ENCODE results near the gene POLK. TPM values are rescaled to one million over a fixed set of nuclear protein-coding genes. Genes with fewer than 3 reads are reported as not detected.
"Not testable (repeated sequence)": the region's sequence is repeated elsewhere in the genome, so short reads cannot be mapped to it uniquely, and the experiment has no call there.

The POLK gene
- 140 TPM for total RNA-seq
- 14.1 TPM for polyA plus RNA-seq

DNA sequence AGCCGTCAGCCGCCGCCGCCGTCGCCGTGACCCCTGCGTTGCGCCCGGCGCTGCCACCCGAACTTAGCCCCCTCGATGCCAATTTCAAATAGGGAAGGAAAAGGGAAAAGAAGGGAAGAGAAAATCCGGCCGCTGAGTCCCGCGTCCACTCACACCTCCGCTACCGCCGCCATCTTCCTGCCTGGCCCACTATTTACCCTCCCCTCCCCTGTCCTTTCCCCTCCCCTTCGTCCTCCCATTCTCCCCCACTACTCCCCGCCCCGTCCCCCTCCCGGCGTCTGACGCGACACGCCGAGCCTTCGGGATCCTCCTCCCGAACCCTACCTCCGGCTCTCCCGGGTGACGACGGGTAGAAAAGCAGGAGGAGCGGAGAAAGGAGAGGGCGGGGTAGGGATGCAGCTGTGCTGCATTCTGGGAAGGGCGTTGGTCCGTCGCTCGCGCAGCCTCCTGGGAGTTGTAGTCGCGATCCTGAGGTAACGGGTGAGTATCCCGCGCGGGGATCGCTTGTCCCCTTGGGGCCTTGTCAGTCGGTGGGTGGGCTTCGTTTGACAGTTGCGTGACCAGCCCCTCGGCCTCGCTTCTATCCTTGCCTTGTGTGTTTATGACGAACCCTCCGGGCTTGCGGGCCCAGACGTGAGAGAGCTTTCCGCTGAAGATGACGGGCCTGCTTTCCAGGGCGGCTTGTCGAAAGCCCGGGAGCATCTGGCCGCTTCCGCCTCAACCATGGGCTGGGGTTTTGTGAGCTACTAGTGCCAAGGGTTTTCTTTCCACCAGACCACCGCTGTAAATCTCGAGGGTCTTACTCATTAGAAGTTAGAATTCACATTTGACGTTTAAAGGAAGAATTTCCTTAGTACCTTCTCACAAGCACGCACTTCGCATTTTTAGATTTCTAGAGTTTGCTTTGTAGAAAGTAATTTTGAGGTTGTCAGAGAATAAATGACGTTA is at the start of gene POLK, which contains the start of gene CERT1:
POLK (plus strand) TSS at position 457 of the 948 bp plus-strand sequence.
CERT1 (minus strand) TSS at position 195 of the 948 bp plus-strand sequence. CDS start 422 bp downstream, outside the sequence.
- no peaks in the 10 kb centered on the region for H3K4me1 ChIP-seq (ENCODE audit: insufficient read depth)
- DNase-seq (ENCODE audit: extremely low spot score): peak; percentile 98
- no peaks in the 10 kb centered on the region for H3K36me3 ChIP-seq (ENCODE audit: insufficient read depth)
- WGBS: under 1% methylated on average over 71 of the region's 71 CpGs
- H3K27ac ChIP-seq (ENCODE audit: low read depth): peak within 1 kb of the TSS; percentile 98
- H3K4me3 ChIP-seq (ENCODE audit: low read depth, low read length): peak within 1 kb of the TSS; percentile 76

DNA sequence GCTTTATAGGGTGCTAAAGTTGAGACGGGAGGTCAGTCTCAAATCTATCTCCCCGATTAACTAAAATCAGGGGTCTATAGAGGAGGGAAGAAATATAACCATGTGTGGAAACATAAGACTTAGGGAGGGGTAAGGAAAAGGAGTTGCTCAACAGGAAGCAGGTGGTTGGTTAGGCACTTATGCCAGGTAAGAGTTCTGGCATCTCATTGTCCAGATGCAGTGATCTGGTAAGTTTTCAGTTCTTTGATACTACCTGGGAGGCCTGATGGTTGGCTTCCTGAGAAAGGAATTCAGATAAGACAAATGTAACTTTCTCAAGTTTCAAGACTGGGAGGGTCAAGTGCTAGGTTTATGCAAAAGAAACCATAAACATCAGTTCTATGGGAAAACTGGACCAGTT is 48.0 kb upstream of the POLK start:
- peaks cover 3% of the 10 kb centered on the region for H3K4me1 ChIP-seq (ENCODE audit: insufficient read depth)
- H3K36me3 ChIP-seq (ENCODE audit: insufficient read depth): no peaks in the 10 kb centered on the region
- no peak for DNase-seq (ENCODE audit: extremely low spot score)
- H3K27ac ChIP-seq (ENCODE audit: low read depth): no peak overlapping the region
- 87% methylated on average over 2 of the region's 2 CpGs for WGBS
- H3K4me3 ChIP-seq (ENCODE audit: low read depth, low read length): no peak overlapping the region

DNA sequence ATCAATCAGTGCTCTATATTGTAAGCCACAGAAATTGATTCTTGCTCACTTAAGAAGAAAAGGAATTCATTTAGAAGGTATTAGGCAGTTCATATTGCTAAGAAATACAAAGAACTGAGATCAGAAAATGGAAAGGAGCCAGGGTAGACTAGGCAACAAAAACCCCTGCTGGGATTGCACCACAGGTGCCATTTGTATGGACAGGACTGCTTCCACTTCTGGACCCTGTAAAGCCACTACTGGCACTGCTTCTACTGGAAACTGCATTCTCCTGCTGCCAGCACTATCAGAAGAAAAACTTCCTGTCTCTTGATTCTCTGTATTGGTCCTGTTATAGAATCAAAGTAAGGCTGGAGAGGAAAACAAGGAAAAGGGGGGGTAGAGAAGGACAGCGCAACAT is 46.2 kb upstream of the POLK start:
- H3K4me1 ChIP-seq (ENCODE audit: insufficient read depth): peaks cover 3% of the 10 kb centered on the region
- 84% methylated on average over 1 of the region's 1 CpG for whole genome bisulfite sequencing
- no peak overlapping the region for H3K27ac ChIP-seq (ENCODE audit: low read depth)
- H3K36me3 ChIP-seq (ENCODE audit: insufficient read depth): no peaks in the 10 kb centered on the region
- no peak overlapping the region for H3K4me3 ChIP-seq (ENCODE audit: low read depth, low read length)
- no peak for DNase-seq (ENCODE audit: extremely low spot score)

DNA sequence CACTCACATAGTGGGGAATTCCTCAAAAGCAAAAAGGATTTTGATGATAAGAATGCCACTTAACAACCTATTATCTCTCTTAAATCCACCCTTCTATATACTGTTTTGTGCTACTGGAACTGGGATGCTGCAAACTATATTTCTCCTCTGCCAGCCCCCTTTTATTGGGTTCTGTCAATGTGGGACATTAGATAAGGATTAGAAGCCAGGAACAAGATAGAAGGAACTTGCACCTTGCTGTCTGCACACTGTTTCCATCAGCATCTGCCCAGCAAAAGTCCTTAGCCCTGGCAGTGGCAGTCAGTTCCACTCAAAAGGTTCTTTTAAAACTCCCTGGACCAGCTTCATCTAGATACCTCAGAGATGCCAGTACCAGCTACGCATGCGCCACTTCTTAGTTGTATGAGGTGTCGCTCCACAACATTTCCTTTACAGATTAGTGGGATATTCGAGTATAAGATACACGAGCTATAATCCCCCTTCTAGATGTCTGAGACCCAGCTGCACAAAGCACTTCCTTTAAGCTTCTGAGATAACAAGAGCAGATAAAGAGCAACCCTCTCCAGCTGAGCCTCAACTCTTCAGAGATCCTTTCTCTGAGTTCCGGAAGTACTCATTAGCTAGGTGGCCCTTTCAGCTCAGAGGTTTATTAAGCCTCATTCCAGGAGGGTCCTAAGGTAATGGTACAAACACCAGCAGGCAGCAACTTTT is 45.5 kb upstream of the POLK start:
- Histone ChIP-seq H3K4me1 (ENCODE audit: insufficient read depth) (peaks cover 1% of the 10 kb centered on the region), H3K27ac (ENCODE audit: low read depth) (no peak overlapping the region), H3K4me3 (ENCODE audit: low read depth, low read length) (no peak overlapping the region), H3K36me3 (ENCODE audit: insufficient read depth) (no peaks in the 10 kb centered on the region)
- DNase-seq (ENCODE audit: extremely low spot score): no peak
- WGBS: 69% methylated on average over 6 of the region's 6 CpGs

DNA sequence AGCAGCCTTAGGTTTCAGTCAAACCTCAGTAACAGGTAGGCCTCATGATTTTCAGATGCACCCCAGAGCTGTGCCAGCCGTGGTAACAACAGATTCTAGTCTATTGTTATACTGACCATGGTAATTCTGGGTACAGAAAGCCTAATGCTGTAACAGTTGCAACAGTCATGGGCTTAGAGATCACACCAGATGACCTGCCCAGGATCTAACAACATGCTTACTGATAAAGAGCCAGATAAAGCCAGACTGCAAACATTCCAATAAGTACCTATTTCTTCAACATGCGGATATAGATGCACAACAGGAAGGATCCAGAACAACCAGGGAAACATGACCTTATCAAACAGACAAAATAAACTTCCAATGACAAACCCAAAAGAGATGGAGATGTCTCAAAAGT is 43.1 kb upstream of the POLK start:
- WGBS: 98% methylated on average over 2 of the region's 2 CpGs
- H3K4me3 ChIP-seq (ENCODE audit: low read depth, low read length): no peak overlapping the region
- no peaks in the 10 kb centered on the region for H3K4me1 ChIP-seq (ENCODE audit: insufficient read depth)
- no peak for DNase-seq (ENCODE audit: extremely low spot score)
- no peak overlapping the region for H3K27ac ChIP-seq (ENCODE audit: low read depth)
- H3K36me3 ChIP-seq (ENCODE audit: insufficient read depth): no peaks in the 10 kb centered on the region

DNA sequence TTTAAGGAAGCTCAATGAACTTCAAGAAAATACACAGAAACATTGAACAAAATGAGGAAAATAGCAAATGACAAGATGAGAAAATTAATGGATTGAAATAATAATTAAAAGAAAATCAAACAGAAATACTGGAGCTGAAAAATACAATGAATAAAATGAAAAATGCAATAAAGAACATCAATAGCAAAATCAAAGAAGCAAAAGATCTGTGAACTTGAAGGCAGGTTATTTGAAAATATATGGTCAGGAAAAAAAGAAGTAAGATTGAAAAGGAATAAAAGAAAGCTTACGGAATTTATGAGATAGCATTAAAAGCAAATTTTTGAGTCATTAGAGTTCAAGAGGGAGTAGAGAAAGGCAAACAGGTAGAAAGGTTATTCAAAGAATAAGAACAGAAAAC is 42.7 kb upstream of the POLK start:
- no peak for DNase-seq (ENCODE audit: extremely low spot score)
- no peak overlapping the region for H3K4me3 ChIP-seq (ENCODE audit: low read depth, low read length)
- no peaks in the 10 kb centered on the region for H3K4me1 ChIP-seq (ENCODE audit: insufficient read depth)
- H3K27ac ChIP-seq (ENCODE audit: low read depth): no peak overlapping the region
- H3K36me3 ChIP-seq (ENCODE audit: insufficient read depth): no peaks in the 10 kb centered on the region
- 97% methylated on average over 1 of the region's 1 CpG for WGBS

DNA sequence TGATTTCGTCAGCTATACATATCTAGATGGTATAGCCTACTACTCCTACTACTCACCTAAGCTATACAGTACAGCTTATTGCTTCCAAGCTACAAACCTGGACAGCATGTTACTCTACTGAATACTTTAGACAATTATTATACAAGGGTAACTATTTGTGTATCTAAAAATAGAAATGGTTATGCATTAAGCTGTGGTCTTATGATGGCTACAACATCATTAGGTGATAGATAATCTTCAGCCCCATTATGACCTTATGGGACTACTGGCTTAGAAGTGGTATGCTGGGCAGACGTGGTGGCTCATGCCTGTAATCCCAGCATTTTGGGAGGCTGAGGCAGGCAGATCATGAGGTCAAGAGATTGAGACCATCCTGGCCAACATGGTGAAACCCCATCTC is 40.5 kb upstream of the POLK start:
- DNase-seq (ENCODE audit: extremely low spot score): no peak

DNA sequence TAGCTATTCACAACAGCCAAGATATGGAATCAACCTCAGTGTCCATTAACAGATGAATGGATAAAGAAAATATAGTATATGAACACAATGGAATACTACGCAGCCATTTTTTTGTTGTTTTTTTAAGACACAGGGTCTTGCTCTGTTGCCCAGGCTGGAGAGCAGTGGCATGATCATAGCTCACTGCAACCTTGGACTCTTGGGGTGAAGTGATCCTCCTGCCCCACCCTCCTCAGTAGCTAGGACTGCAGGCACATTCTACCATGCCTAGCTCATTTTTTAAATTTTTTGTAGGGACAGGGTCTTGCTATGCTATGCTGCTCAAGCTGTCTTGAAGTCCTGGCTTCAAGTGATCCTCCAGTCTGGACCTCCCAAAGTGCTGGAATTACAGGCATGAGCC is 38.7 kb upstream of the POLK start:
- Histone ChIP-seq H3K36me3 (ENCODE audit: insufficient read depth) (no peaks in the 10 kb centered on the region), H3K27ac (ENCODE audit: low read depth) (no peak overlapping the region), H3K4me1 (ENCODE audit: insufficient read depth) (no peaks in the 10 kb centered on the region), H3K4me3 (ENCODE audit: low read depth, low read length) (no peak overlapping the region)
- DNase-seq (ENCODE audit: extremely low spot score): no peak
- 93% methylated on average over 1 of the region's 1 CpG for WGBS

More for the DNA sequence above, 40.5 kb upstream of the POLK start:
- Histone ChIP-seq H3K36me3 (ENCODE audit: insufficient read depth) (no peaks in the 10 kb centered on the region), H3K4me1 (ENCODE audit: insufficient read depth) (no peaks in the 10 kb centered on the region), H3K27ac (ENCODE audit: low read depth) (no peak overlapping the region), H3K4me3 (ENCODE audit: low read depth, low read length) (no peak overlapping the region)
- 98% methylated on average over 2 of the region's 2 CpGs for WGBS

DNA sequence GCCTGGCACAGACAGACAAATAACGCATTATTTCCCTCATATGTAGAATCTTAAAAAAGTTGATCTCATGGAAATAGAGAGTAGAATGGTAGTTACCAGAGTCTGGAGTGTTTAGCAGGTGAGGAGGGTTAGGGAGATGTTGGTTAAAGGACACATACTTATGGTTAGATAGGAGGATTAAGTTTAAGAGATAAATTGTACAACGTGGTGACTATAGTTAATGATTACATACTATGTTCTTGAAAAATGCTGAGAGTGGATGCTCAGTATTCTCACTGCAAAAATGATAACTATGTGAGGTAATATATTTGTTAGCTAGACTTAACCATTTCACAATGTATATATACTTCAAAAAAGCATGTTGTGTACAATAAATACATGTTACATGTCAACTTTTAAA is 38.2 kb upstream of the POLK start:
- no peak overlapping the region for H3K27ac ChIP-seq (ENCODE audit: low read depth)
- WGBS: 75% methylated on average over 2 of the region's 2 CpGs
- no peaks in the 10 kb centered on the region for H3K4me1 ChIP-seq (ENCODE audit: insufficient read depth)
- no peaks in the 10 kb centered on the region for H3K36me3 ChIP-seq (ENCODE audit: insufficient read depth)
- no peak for DNase-seq (ENCODE audit: extremely low spot score)
- H3K4me3 ChIP-seq (ENCODE audit: low read depth, low read length): no peak overlapping the region

DNA sequence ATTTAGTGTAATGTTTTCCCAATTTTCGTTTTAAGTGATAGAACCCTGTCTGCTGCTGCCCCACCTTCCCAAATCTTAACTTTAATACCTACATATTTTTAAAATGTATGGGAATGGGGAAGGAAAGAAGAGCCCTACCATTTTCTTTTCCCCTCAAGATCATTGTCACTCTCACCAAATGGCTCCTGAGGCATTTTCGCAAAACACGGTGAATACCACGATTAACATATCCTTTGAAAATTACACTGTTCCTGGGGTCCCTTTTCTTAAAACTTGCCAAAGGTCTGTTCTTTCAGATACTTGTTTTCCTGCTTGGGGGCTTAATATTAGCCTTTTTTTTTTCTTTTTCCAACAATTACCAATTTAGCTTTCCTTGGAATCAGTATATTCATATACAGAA is 36.3 kb upstream of the POLK start:
- Histone ChIP-seq H3K36me3 (ENCODE audit: insufficient read depth) (no peaks in the 10 kb centered on the region), H3K27ac (ENCODE audit: low read depth) (no peak overlapping the region), H3K4me3 (ENCODE audit: low read depth, low read length) (no peak overlapping the region), H3K4me1 (ENCODE audit: insufficient read depth) (no peaks in the 10 kb centered on the region)
- 79% methylated on average over 4 of the region's 4 CpGs for WGBS
- DNase-seq (ENCODE audit: extremely low spot score): no peak

DNA sequence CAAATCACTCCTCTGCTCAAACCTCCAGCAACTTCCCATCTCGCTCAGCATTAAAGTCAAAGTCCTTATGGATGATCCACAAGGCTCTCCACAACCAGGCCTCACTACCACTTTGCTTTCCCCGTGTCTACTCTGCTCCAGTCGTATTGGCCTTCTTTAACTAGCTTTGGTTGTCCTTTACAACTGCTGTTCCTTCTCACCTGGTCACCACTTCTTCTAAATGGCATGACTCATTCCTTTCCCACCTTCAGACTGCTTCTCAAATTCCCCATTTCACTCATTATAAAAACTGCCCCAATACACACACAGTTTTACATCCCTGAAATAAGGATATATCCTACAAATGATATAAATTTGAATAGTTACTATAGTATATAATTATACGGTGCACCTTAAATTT is 30.7 kb upstream of the POLK start:
- DNase-seq (ENCODE audit: extremely low spot score): no peak
- Histone ChIP-seq H3K4me1 (ENCODE audit: insufficient read depth) (no peaks in the 10 kb centered on the region), H3K27ac (ENCODE audit: low read depth) (no peak overlapping the region), H3K4me3 (ENCODE audit: low read depth, low read length) (no peak overlapping the region), H3K36me3 (ENCODE audit: insufficient read depth) (no peaks in the 10 kb centered on the region)
- WGBS: 92% methylated on average over 4 of the region's 4 CpGs

DNA sequence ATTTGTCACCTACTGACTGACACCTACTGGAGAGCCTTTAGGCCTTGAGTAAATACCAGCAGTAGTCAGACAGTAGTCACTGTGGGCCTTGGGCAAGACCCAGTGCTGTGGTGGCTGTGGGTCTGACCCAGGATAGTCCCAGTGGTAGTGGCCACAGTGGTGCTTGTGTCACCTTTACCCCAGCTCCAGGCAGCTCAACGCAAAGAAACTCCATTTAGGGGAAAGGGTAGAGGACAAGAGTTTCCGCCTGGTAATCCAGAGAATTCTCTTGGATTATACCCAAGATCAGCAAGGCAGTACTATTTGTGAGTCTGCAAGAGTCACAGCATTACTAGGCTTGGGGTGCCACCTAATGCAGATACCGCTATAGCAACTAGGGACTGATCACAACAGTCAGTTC is 29.2 kb upstream of the POLK start:
- Histone ChIP-seq H3K36me3 (ENCODE audit: insufficient read depth) (no peaks in the 10 kb centered on the region), H3K4me3 (ENCODE audit: low read depth, low read length) (no peak overlapping the region), H3K27ac (ENCODE audit: low read depth) (no peak overlapping the region), H3K4me1 (ENCODE audit: insufficient read depth) (no peaks in the 10 kb centered on the region)
- no peak for DNase-seq (ENCODE audit: extremely low spot score)
- 95% methylated on average over 3 of the region's 3 CpGs for whole genome bisulfite sequencing

DNA sequence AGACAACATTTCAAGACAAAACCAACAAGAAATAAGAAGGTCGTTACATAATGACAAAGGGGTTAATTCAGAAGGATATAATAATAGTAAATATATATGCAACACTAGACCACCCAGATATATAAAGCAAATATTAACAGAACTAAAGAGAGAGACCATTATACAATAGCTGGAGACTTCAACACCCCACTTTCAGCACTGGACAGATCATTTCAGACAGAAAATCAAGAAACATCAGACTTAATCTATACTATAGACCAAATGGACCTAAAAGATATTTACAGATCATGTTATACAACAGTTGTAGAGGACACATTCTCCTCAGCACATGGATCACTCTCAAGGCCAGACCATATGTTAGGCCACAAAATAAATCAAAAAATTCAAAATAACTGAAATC is 27.1 kb upstream of the POLK start:
- no peaks in the 10 kb centered on the region for H3K36me3 ChIP-seq (ENCODE audit: insufficient read depth)
- H3K27ac ChIP-seq (ENCODE audit: low read depth): no peak overlapping the region
- no peak for DNase-seq (ENCODE audit: extremely low spot score)
- no peak overlapping the region for H3K4me3 ChIP-seq (ENCODE audit: low read depth, low read length)
- WGBS: 91% methylated on average over 1 of the region's 1 CpG
- no peaks in the 10 kb centered on the region for H3K4me1 ChIP-seq (ENCODE audit: insufficient read depth)

DNA sequence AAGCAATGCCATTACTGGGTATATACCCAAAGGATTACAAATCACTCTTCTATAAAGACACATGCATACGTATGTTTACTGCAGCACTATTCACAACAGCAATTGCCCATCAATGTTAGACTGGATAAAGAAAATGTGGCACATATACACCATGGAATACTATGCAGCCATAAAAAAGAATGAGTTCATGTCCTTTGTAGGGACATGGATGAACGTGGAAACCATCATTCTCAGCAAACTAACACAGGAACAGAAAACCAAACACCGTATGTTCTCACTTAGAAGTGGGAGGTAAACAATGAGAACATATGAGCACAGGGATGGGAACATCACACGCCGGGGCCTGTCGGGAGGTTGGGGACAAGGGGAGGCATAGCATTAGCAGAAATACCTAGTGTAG is 21.8 kb upstream of the POLK start:
- not testable (repeated sequence) for H3K27ac ChIP-seq (ENCODE audit: low read depth); H3K4me3 ChIP-seq (ENCODE audit: low read depth, low read length); H3K36me3 ChIP-seq (ENCODE audit: insufficient read depth); DNase-seq (ENCODE audit: extremely low spot score); H3K4me1 ChIP-seq (ENCODE audit: insufficient read depth)
- WGBS: 99% methylated on average over 6 of the region's 6 CpGs

Data from urinary bladder (tissue), 4 donors.